Fibroblast of lung (primary cell): ENCODE measurements around the gene TMA7B.

Source experiments
- CTCF ChIP-seq, 2 donors: IDR thresholded peaks in 1 of 2; conservative IDR thresholded peaks in 1 of 2; 1 replicate in 1 of 2; 2 replicates in 1 of 2; pipeline ENCODE4 v1.5.1; 2011 to 2012; ENCODE audit warnings: low read length in 2 of 2, control low read depth in 1 of 2, inconsistent platforms in 1 of 2, low read depth in 1 of 2, mild to moderate bottlenecking in 1 of 2
- EZH2 ChIP-seq: IDR thresholded peaks from 2 replicates; pipeline ENCODE4 v1.5.1; 2012; ENCODE audit warnings: low read length, control low read depth, mild to moderate bottlenecking; ENCODE audit errors: missing control alignments

DNA sequence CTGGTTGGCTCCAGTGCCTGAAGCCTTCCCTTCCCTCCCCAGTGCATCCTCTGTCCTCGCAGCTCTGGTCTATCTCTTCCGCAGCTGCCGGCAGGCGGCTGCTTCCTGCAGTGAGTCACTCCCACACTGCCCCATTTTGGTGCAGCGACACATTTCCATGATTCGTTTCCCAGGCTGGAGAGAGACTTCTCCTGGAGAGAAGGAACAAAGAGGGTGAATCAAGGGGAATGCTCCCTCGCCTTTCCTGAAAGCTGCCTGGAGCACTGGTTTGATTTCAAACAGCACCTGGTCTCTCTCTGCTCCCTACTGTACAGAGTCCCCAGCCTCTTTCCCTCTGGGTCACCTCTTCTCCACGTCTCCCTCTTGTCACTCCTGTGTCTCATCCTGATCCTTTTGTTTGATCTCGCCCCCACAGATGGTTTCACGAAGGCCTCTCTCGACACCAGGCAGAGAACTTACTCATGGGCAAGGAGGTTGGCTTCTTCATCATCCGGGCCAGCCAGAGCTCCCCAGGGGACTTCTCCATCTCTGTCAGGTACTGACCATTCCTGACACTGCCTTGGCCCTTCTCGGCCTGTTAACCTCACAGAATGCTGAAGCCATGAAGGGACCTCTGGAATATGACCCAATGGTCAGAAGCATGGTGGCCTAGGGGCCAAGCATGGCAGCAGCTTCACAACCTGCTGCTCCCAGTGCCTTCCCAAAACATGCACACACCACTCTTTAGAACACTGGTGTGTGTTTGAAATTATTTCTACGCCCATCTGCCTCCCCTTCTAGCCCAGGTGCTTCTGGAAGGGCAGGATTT, at the start of gene TMA7B:
- TF ChIP-seq EZH2 (no peak), CTCF (conservative IDR thresholded peaks at IDR 0.05 in 1 of 2, IDR thresholded peaks at IDR 0.05 in 1 of 2; ENCODE audit: low read depth in 1 of 2, low read length in 2 of 2) (peak; percentile 12 to 48)
